Esophagus (tissue), 2 donors: ENCODE data around the gene RTF1. TPM values are rescaled to one million over a fixed set of nuclear protein-coding genes. Genes with fewer than 3 reads are reported as not detected.

ENCODE experiments used
- H3K27ac ChIP-seq, 2 donors: one replicate each; pipeline ENCODE4 v1.5.1; 2013; ENCODE audit warnings: low read depth in 2 of 2, mild to moderate bottlenecking in 2 of 2, inconsistent platforms in 1 of 2, low read length in 1 of 2, moderate library complexity in 1 of 2
- H3K27me3 ChIP-seq, 2 donors: one replicate each; pipeline ENCODE4 v1.6.1; 2013; ENCODE audit warnings: low read length in 2 of 2, control low read depth in 1 of 2, mild to moderate bottlenecking in 1 of 2; ENCODE audit not compliant: insufficient read depth in 2 of 2, control insufficient read depth in 1 of 2
- H3K36me3 ChIP-seq, 2 donors: one replicate each; pipeline ENCODE4 v1.6.1; 2013; ENCODE audit warnings: low read length in 1 of 2; ENCODE audit not compliant: control insufficient read depth in 2 of 2, insufficient read depth in 2 of 2
- H3K4me1 ChIP-seq, 2 donors: one replicate each; pipeline ENCODE4 v1.6.1; 2013; ENCODE audit warnings: low read length in 1 of 2; ENCODE audit not compliant: control insufficient read depth in 2 of 2, insufficient read depth in 2 of 2
- H3K4me3 ChIP-seq, 2 donors: one replicate each; pipeline ENCODE4 v1.5.1; 2013; ENCODE audit warnings: low read length in 2 of 2, mild to moderate bottlenecking in 2 of 2, low read depth in 1 of 2, moderate library complexity in 1 of 2
- H3K9me3 ChIP-seq, 2 donors: one replicate each; pipeline ENCODE4 v1.6.1; 2013; ENCODE audit warnings: mild to moderate bottlenecking in 2 of 2, low read depth in 1 of 2, low read length in 1 of 2, moderate library complexity in 1 of 2; ENCODE audit not compliant: control insufficient read depth in 2 of 2, insufficient read depth in 1 of 2
- WGBS, 2 donors: extraction: QIAGEN DNeasy Blood & Tissue Kit; methylation state at CpG; one replicate each; pipeline ENCODE4 v1.1.7; 2013; 5-methylcytosine and 5-hydroxymethylcytosine counted together
- polyA plus RNA-seq, 2 donors: library from polyadenylated mRNA; stranded (reverse); fragments of 200-250 nt; gene quantifications; one replicate each; pipeline ENCODE4 v1.2.3, GENCODE V29; 2013
- donor health status: healthy with polysubstance abuse.
- donor health status: Bipolar disorder and iron deficiency.

RTF1 gene
- polyA plus RNA-seq, 2 donors = 12.2 to 16.2 TPM

DNA sequence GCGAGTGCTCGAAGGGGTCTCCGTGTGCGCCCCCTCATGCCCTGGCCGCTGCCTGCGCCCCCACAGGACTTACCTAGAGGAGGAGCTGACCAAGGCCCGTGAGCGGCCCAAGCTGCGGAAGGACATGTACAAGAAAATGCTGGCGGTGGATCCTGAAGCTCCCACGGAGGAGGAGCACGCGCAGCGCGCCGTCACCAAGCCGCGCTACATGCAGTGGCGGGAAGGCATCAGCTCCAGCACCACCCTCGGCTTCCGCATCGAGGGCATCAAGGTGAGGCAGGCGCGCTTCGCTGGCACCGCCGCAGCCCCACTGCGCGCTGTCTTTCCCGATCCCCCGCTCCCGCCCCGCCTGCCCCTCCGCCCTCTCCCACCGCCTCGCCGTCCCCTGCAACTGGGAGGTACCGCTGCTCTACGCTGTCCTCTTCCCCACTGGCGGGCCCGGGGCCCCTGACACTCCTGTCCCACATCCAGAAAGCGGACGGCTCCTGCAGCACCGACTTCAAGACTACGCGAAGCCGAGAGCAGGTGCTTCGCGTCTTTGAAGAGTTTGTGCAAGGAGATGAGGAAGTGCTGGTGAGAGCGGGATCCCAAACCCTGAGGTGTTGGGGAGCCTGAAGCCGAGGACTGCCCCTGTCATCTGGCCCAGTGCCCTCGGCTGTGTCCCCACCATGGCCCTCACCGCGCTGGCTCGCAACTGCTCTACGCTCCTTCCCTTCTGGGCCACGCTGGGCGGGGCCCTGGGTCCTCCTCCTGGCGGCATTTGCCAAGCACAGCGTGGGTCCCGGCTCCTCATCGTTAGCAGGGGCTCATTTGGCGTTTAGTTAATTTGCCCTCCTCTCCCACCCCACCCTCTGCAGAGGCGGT, 85.3 kb downstream of the RTF1 start:
- no peaks in the 10 kb centered on the region for H3K36me3 ChIP-seq
- H3K4me3 ChIP-seq = peak overlapping the region; percentile 2 to 17
- no peak overlapping the region for H3K27ac ChIP-seq
- peaks cover 0 to 1% of the 10 kb centered on the region in 2 donors for H3K9me3 ChIP-seq
- 6 to 27% methylated on average over 60 to 64 of the region's 64 CpGs for WGBS, 2 donors
- H3K27me3 ChIP-seq = peaks cover 0 to 9% of the 10 kb centered on the region in 2 donors
- H3K4me1 ChIP-seq = peaks cover 6 to 19% of the 10 kb centered on the region in 2 donors

DNA sequence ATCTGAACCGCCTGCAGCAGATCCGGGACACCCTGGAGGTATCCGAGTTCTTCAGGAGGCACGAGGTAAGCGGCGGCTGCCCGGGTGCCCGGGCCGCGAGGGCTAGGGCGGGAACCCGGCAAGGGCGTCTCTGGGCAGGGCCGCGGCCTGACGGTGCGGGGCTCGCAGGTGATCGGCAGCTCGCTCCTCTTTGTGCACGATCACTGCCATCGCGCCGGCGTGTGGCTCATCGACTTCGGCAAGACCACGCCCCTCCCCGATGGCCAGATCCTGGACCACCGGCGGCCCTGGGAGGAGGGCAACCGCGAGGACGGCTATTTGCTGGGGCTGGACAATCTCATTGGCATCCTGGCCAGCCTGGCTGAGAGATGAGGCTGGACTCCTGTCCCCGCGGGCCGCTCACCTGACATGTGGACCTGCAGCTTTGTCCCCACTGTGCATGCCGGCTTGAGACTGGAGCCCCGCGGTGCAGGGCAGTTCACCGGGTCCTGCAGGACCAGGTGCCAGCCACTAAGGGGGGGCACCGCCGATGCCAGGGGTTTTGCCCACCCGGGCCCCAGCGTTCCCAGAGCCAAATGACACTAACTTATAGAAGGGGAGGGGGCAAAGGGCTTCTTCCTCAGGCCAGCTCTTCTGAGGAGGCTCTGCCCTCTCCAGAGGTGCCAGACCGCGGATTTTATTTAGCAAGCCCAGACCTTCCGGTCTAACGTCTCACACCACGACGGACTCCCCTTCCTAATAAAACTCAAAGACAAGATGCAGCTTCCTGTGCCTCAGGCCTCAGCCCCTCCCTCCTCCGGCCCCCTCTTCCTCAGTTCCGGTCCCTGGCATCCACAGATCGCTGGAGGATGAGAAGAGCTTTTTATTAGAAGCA, 86.1 kb downstream of the RTF1 start:
- Histone ChIP-seq H3K4me3 (peak overlapping the region; percentile 2 to 17), H3K36me3 (no peaks in the 10 kb centered on the region), H3K27ac (no peak overlapping the region), H3K9me3 (peaks cover 0 to 1% of the 10 kb centered on the region in 2 donors), H3K27me3 (peaks cover 0 to 9% of the 10 kb centered on the region in 2 donors), H3K4me1 (peaks cover 6 to 19% of the 10 kb centered on the region in 2 donors)
- WGBS, 2 donors = 13 to 27% methylated on average over 44 to 54 of the region's 54 CpGs

DNA sequence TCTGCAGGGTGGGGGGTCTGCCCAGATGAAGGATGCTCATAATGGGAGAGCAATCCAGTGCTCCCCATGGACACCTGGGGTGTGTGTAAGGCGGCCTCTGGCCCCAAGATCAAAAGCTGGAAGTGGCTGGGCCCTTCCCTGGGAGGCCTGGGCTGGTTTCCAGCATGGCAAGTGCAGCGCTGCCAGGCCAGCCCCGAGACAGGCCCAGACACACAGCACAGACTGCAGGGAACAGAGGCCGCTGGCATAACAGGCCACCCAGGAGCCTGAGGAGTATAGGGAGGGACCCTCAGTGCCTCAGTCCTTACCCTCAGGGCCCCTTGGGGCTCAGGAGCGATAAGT, 86.7 kb downstream of the RTF1 start:
- peaks cover 0 to 9% of the 10 kb centered on the region in 2 donors for H3K27me3 ChIP-seq
- WGBS, 2 donors = 48 to 64% methylated on average over 5 of the region's 5 CpGs
- no peak overlapping the region for H3K4me3 ChIP-seq
- no peak overlapping the region for H3K27ac ChIP-seq
- peaks cover 6 to 19% of the 10 kb centered on the region in 2 donors for H3K4me1 ChIP-seq
- no peaks in the 10 kb centered on the region for H3K36me3 ChIP-seq
- H3K9me3 ChIP-seq = peaks cover 0 to 1% of the 10 kb centered on the region in 2 donors

DNA sequence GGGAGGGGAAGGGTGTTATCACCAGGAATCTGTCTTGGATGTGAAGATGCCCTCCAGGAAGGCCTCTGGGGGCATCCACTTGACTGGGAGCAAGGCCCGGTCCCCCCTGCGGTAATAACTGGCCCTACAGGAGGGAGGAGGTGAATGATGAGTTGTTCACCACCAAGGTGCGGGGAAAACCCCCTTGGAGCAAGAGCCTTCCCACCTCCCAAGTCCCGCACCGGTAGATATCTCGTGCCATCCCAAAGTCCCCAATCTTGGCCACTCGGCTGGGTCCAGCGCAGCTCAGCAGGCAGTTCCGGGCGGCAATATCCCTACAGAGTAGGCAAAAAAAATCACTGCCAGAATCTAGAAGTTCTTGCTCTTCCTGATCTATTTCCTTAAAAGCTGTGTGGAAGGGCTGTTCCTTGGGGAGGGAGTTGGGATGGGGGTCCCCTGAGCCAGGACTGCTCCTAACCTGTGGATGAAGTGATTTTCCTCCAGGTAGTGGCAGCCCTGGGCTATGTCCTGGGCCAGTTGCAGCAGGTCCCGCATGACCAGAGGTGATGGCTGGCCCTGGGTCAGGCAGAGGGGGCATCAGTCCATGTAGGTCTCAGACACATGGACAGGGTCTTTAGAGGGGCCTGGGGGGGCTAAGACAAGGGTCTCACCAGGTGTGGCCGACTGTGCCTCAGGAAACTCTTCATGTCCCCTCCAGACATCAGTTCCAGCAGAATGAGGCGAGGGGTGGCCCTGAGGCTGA, 88.0 kb downstream of the RTF1 start:
- H3K9me3 ChIP-seq = peaks cover 0 to 1% of the 10 kb centered on the region in 2 donors
- 91 to 93% methylated on average over 13 of the region's 13 CpGs for WGBS, 2 donors
- peaks cover 0 to 9% of the 10 kb centered on the region in 2 donors for H3K27me3 ChIP-seq
- H3K4me3 ChIP-seq = no peak overlapping the region
- no peaks in the 10 kb centered on the region for H3K36me3 ChIP-seq
- H3K4me1 ChIP-seq = peaks cover 6 to 19% of the 10 kb centered on the region in 2 donors
- H3K27ac ChIP-seq = no peak overlapping the region

DNA sequence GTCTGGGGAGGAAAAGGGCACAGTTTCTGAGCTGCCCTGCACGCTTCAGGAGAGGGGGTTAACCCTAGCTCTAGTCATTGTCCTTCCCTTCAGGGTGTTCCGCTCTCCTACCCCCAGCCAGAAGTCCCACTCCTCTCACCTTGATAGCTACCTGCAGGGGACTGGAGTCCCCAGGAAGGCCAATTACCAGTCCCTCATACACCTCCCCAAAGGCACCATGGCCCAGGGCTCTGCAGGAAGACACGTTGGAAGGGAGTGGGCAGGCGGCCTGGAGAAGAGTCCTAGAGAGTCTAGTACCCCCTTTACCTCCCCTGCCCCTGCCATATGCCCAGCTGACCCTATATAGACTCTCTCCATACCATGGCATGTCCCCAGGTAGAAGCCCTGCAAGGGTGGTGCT, 88.9 kb downstream of the RTF1 start:
- 88 to 91% methylated on average over 4 of the region's 4 CpGs for WGBS, 2 donors

DNA sequence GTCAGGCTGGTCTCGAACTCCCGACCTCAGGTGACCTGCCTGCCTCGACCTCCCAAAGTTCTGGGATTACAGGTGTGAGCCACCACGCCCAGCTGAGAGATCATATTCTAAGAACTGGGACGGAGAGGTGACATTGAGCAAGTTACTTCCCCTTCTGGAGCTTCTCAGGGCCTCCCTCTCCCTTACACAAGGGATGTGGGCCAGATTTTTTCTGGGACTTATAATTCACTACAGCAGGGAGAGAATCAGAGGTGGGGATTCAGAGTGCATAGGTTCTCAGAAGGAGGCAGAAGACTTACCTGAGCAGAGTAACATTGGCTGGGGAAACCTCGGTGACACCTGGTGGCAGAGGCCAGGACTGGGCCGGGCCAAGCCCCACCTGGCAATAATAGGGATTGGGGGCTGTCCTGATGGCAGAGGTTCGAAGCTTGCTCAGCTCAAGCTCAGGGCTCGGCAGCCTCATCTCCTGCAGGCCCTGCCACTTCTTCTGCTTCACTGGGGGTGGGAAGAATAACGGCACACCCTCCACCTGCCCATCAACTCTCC, 90.0 kb downstream of the RTF1 start:
- no peak overlapping the region for H3K27ac ChIP-seq
- no peaks in the 10 kb centered on the region for H3K9me3 ChIP-seq
- peaks cover 5 to 15% of the 10 kb centered on the region in 2 donors for H3K4me1 ChIP-seq
- 72 to 73% methylated on average over 10 of the region's 10 CpGs for WGBS, 2 donors
- H3K4me3 ChIP-seq = no peak overlapping the region
- peaks cover 0 to 11% of the 10 kb centered on the region in 2 donors for H3K27me3 ChIP-seq
- H3K36me3 ChIP-seq = no peaks in the 10 kb centered on the region

More for the DNA sequence above, 88.9 kb downstream of the RTF1 start:
- Histone ChIP-seq H3K27ac (no peak overlapping the region), H3K4me1 (peaks cover 6 to 19% of the 10 kb centered on the region in 2 donors), H3K4me3 (no peak overlapping the region), H3K27me3 (peaks cover 0 to 10% of the 10 kb centered on the region in 2 donors), H3K9me3 (peaks cover 0 to 1% of the 10 kb centered on the region in 2 donors), H3K36me3 (no peaks in the 10 kb centered on the region)

DNA sequence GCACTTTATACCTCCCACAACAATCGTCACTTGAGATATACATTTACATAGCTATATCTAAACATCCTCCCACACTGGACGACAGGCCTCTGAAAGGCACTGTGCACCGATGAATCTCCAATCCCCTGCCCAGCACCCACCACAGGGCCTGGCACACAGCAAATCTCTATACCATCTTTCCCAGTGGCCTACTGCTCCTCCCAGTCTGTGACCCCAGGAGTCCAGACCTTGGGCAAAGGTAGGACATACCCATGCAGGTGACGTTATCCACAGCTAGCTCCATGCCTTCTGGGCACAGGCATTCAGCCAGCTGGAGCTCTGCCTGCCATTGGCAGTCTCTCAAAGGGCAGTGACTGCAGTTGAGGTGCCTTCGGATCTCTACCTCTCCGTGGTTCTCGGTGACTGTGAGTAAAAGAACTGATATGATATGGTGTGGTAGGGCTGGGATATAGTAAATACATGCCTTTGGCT, 91.0 kb downstream of the RTF1 start:
- H3K27ac ChIP-seq = no peak overlapping the region
- H3K27me3 ChIP-seq = peaks cover 0 to 13% of the 10 kb centered on the region in 2 donors
- peaks cover 0 to 4% of the 10 kb centered on the region in 2 donors for H3K9me3 ChIP-seq

DNA sequence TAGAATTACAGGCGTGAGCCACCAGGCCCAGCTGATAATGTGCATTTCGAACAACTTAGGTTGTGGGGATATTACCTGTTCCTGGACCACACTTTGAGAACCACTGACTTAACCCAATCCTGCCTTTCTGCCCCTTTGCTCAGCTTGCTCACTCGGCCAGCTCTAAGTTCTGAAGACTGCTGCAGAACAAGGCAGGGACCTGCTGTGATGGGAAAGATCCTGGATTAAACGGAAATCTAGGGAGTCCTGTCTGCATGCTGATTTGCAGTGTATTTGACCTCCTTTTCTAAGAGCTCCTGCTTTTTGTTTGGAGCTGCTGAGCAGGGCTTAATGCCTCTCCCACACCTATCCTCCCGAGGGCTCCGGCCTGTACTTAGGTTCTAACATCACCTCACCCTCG, 93.8 kb downstream of the RTF1 start:
- 70 to 72% methylated on average over 7 of the region's 7 CpGs for WGBS, 2 donors
- no peaks in the 10 kb centered on the region for H3K36me3 ChIP-seq
- H3K4me1 ChIP-seq = peaks cover 18% of the 10 kb centered on the region in 2 donors
- H3K27me3 ChIP-seq = peaks cover 0 to 10% of the 10 kb centered on the region in 2 donors
- no peak overlapping the region for H3K27ac ChIP-seq
- H3K9me3 ChIP-seq = peaks cover 0 to 4% of the 10 kb centered on the region in 2 donors
- H3K4me3 ChIP-seq = peak overlapping the region in 1 of 2 donors; percentile 38

More for the DNA sequence above, 91.0 kb downstream of the RTF1 start:
- Histone ChIP-seq H3K4me3 (no peak overlapping the region), H3K36me3 (no peaks in the 10 kb centered on the region), H3K4me1 (peaks cover 9 to 13% of the 10 kb centered on the region in 2 donors)
- WGBS, 2 donors = 45 to 48% methylated on average over 7 of the region's 7 CpGs
